ENCODE results near the gene NSF.
A peak's percentile ranks its signal among the peaks of the same experiment; 100 is the strongest.
"Not testable (repeated sequence)": the region's sequence is repeated elsewhere in the genome, so short reads cannot be mapped to it uniquely, and the experiment has no call there.

NSF gene

DNA sequence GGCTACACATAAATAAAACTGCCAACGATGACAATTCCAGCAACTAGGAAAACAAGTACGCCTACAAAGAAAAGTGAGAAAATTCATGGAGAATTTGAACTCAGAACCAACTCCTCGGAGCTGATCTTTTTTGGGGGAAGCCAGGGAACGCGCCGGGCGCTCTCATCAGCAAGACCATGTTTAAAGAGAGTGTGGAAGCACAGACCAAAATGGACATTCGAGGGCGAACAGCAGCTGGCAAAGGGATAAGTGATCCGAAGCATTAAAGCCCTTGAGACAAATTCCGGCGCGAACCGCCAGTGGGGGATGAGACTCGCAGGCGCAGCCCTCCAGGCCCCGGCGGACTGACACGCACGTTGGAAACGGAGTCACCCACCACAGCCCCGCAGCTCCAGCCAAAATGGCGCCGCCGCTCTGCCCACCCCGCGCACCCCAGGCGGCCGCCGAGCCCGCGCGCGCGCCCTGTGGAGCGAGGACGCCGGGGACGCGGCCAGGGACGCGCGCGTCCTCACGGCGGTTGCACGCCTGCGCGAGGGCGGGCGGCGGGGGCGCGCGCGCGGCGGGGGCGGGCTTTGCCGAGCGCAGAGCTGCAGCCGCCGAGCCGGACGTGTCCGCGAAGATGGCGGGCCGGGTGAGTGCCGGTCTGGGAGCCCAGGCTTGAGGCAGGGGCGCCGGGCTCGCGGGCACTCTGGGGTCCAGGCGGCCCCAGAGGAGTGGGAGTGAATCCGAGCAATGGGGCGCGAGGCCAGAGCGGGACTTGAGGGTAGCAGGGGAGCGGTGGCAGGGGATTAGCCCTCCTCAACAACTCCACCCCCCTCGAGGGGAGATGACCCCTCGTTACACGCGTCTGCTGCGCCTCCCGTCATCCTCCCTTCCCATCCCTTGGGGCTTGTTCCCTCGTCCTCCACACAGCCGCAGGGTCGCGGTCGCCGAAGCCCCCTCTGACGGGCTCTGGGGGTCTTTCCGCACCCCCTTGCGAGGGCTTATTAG lies at the start of gene NSF:
NSF (plus strand) TSS at position 513 of the 990 bp plus-strand sequence; CDS start at position 620, 107 bp downstream.
- not testable (repeated sequence) for DNase-seq (ENCODE audit: low read depth in 4 of 4, low spot score in 1 of 4)

DNA sequence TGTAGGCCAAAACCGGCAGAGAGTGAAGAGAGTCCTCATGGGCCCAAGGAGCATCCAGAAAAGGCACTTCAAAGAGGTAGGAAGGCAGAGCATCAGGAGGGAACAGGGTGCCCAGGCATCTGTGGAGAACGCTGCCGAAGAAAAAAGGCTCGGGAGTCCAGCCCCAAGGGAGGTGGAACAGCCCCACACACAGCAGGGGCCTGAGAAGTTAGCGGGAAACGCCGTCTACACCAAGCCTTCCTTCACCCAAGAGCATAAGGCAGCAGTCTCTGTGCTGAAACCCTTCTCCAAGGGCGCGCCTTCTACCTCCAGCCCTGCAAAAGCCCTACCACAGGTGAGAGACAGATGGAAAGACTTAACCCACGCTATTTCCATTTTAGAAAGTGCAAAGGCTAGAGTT lies 41.9 kb upstream of the NSF start:
- DNase-seq (ENCODE audit: low read depth in 4 of 4, low spot score in 1 of 4), result not testable (repeated sequence)

DNA sequence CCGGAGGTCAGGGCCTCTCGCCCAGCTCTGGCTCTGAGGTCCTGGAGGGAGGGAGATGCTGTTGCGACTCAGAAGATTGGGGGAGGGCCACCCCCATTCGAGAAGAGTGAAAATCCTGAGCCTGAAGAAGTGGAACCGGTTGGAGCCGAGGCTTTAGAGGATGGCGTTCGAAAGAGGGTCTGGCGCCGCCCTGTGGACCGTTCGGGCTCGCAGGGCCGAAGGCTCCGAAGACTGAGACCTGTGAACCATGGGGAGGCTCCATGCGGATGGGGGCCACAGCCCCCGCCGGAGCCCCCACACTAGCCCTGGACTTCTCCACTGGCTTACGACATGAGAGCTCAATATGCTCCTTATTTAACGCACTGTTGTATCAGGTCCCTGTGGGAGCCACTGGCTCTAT lies 31.3 kb upstream of the NSF start:
- not testable (repeated sequence) for DNase-seq (ENCODE audit: low read depth in 4 of 4, low spot score in 1 of 4)

DNA sequence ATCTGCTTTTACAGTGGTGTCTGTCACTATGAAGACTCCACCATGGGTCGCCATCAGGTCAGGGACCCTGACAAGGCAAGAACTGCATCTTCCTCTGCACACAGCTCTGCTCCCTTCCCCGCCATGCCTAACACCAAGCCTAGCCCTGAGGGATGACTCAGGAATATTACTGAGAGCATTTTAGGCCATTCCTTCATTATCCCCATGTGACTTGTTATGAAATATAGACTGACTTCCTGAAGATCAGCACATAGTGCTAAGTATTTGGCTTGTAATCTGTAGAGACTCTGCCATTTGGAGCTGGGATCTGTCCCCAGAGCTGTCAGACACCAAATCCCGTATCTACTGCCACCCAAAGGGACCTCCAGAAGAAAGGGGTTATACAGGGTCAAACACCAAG lies 30.4 kb upstream of the NSF start:
- DNase-seq (ENCODE audit: low read depth in 4 of 4, low spot score in 1 of 4), result not testable (repeated sequence)

DNA sequence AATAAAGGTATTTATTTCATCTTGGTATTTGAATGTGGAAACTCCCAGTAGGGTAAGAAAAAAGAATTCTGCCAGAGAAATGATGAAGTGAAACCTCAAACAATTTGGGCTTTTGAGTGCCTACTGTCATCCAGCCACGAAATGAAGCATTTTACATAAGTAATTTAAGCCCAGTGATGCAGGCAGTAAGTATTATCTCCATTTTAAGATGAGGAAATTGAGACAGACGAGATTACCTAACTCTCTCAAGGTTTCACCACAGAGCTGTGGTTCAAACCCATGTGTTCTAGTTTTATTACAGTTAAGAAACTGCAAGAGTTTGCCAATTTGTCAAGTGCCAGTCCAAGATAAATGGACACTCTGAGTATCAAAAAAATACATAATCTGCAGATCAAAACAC lies 24.2 kb upstream of the NSF start:
- DNase-seq (ENCODE audit: low read depth in 4 of 4, low spot score in 1 of 4), result not testable (repeated sequence)

DNA sequence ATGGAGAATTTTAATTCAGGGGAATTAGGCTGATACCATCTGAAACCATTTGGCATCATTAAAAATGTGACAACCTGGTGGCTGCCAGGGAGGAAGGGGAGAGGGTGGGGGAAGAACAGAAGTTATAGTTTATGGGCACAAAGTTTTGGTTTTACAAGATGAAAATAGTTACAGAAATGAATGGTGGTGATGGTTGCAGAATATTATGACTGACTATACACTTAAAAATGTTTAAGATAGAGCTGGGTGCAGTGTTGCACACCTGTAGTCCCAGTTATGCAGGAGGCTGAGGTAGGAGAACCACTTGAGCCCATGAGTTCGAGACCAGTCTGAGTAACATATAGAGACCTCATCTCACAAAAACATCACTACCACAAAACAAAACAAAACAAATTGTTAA lies 23.5 kb upstream of the NSF start:
- not testable (repeated sequence) for DNase-seq (ENCODE audit: low read depth in 4 of 4, low spot score in 1 of 4)

DNA sequence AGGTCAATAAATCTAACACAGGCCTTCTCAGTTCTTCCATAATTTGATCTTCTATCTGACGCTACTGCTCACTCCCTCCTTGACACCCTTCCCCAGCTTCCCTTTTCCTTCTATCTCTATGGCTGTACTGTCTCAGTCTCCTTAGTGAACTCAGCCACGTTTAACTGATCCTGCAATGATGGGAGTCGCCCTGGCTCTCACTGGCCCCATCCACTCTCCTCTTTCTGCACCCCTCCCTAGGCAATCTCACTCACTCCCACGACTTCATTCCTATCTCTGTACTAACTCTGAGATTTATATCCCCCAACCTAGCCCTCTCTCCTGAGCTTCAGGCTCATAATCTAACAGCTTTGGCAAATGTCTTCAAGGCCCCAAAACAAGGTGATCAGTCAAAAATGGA lies 18.7 kb upstream of the NSF start:
- DNase-seq (ENCODE audit: low read depth in 4 of 4, low spot score in 1 of 4), result not testable (repeated sequence)

DNA sequence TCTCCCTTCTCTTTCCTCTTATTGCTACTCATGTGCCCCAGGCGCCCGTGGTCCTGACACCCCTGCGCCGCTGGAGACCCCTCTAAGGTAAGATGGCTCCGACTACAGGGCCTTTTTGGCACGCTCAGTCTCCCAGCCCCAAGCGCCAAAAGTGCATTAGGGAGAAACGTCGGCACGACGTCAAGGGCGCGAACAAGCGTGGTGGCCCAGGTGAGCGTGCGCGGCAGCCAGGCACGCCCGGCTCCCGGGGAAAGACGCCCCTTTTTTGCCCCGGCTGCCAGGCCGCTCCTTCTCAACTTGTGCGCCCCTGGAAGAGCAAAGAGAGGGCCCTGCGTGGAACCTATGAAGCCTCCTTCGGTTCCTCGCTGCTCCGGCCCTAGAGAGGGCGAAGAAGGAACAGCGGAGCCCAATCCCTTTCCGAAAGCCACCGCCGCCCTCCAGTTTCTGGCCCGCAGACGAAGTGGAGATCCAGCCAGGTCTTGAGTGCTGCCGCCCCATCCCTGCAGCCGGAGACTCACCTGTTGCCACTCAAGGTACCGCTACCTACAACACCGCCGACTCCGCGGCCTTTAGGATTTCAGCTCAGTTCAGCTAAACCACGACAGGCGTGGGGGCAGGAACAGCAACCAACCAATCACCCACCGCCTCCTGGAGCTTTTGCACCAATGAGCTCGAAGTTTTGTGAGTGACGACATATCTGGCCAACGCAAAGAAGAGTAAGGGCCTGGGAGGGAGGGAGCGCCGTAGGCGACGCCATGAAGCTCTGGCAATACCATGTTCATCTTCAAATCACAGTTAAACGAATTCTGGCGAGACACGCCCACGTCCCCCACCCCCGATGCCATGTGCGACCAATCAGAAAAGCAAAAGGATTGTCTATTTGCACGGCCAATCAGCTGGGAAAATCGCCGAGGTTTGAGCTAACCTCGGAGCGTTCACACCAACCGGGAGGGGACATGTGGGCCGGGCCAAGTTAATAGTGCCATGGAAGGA lies 11.1 kb upstream of the NSF start, which contains the start of gene ARL17A:
ARL17A (minus strand) TSS at position 609 of the 993 bp plus-strand sequence. CDS start 3,369 bp downstream, outside the sequence.
- DNase-seq (ENCODE audit: low read depth in 4 of 4, low spot score in 1 of 4), result peak in 3 of 4 experiments; percentile 9 to 59 (median 55)

DNA sequence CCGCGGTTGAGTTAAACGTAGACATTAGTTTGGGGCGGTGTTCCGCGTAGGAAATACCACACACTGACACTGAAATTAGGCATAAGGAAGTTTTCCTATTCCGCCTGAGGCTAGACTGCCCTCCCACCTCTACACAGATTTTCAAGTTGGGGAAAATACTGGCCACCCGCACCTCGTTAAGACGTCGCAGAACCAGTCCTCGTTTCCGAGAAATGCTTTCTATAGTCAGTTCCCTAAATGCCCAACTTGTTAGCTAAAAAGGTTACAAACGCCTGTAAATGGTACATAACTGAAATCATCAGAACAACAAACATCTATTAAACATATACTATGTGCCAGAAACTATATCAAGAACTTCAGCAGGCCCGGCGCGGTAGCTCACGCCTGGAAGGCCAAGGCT lies 10.4 kb upstream of the NSF start:
- DNase-seq (ENCODE audit: low read depth in 4 of 4, low spot score in 1 of 4), result not testable (repeated sequence)

DNA sequence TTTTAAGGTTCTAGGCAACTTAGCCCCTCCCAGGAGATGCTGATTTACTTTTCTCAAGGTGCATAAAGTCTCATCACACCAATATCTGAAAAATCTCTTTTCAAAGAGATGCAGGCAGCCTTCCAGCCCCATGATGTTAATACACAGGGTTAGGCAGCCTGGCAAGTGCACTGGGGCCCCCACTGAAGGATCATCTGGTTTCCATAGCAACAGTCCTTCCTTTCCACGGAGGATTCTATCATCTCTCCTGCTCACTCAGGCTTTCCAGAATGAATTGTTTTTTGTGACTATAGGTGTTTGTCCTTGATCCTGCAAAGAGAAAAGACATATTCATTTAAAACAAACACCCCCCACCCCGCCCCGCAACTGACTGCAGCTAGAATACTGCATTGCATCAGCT lies 5.0 kb upstream of the NSF start:
- not testable (repeated sequence) for DNase-seq (ENCODE audit: low read depth in 4 of 4, low spot score in 1 of 4)

DNA sequence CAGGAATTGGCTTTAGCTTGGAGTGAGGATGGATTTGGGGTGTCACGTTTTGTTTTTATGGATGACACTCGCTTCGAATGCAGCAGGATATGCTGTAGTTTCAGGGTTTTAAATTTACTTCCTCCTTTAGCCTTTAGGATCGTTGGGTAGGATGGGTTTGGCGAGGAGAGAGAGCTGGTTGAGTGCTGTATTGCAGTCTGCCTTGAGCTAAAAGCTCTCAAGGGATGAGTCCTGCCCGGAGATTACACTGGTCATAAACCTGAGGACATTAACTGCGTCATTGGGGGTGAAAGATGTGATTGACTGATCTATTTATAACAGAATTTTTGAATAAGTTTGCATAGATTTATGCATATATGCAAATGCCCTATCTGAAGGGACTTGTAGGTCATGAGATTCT lies 863 bp downstream of the NSF start:
- DNase-seq (ENCODE audit: low read depth in 4 of 4, low spot score in 1 of 4), result not testable (repeated sequence)

DNA sequence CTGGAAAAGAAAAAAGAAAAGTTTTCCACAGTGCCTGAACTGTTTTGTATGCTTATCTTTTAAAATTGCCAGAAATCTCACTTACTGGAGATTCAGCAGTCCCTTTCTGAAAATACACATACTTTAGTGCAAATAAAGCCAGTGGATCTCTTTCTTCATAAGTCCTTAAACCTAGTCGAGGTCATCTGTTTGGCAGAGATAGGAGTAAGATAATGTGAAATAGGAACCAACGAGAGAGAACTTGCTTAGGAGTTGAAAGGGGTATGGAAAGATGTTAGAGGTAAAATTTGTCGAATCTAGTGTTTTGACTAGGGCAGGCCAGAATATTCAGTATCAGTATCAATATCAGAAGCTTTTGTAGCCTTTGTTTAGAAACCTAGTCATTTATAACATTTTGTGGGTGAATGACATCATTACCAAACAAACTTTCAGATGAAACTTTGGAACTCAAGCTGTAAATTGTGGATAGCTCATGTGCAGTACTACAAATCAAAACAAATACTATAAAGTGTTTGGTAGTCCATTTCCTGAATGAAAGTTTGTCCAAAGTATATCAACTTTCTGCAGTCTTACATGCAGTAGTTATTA lies 8.0 kb downstream of the NSF start:
- not testable (repeated sequence) for DNase-seq (ENCODE audit: low read depth in 4 of 4, low spot score in 1 of 4)

DNA sequence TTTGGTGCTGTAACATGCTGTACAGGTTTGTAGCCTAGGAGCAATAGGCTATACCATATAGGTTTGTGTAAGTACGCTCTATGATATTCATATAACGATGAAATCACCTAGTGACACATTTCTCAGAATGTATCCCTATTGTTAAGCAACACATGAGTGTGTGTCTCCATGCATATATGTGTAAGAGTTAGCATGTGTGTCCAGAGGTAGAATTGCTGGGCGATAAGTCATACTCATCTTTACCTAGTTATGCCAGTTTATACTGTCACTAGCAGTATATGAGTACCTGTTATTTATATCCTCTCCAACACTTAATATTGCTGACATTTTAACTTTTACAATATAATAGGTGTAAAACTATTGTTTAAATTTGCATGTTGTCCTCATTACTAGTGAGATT lies 10.3 kb downstream of the NSF start:
- not testable (repeated sequence) for DNase-seq (ENCODE audit: low read depth in 4 of 4, low spot score in 1 of 4)

DNA sequence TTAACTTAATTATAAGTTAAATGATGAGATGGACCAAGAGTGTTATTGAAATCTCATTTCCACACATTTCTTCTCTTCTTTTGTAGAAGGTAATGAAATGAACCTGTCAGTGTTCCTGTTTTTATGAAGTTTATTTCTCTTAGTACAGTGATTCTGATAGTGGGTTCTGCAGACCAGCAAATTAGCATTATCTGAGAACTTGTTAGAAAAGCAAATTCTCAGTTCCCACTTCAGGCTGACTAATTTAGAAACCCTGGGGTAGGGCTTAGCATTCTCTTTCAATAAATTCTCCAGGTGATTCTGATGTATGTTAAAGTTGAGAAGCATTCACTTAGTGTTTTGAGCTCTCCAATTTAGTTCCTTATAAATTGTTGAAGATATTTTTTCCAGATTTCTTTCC lies 12.7 kb downstream of the NSF start:
- not testable (repeated sequence) for DNase-seq (ENCODE audit: low read depth in 4 of 4, low spot score in 1 of 4)

DNA sequence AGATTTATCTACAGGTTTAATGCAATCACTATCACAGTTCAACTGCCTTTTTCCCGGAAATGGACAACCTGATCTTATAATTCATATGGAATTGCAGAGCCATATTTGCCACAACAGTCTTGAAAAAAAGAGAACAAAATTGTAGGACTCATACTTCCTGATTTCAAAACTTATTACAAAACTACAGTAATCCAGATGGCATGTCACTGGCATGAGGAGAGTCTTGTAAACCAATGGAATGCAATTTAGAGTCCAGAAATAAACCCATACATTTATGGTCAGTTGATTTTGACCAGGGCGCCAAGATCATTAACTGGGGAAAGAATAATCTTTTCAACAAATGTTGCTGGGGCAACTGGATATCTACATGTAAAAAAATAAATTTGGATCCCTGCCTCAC lies 20.8 kb downstream of the NSF start:
- DNase-seq (ENCODE audit: low read depth in 4 of 4, low spot score in 1 of 4), result not testable (repeated sequence)

DNA sequence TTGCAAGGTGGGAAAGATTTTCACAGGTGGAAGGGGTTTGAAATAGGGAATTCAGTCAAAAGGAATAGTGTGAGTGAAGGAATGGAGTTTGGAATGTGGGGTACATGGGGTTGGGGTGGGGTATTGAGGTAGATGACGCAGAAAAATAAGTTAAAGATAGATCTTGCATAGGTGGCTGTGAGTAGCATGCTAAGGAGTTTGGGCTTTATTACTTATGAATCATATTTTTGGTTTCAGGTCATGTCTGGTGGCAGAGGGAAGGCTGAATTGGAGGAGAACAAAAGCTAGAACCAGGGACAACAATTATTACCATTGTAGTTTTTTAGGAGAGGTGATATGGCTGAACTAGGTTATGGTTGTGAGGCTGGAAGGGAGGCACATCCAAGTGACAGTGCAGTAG lies 23.4 kb downstream of the NSF start:
- DNase-seq (ENCODE audit: low read depth in 4 of 4, low spot score in 1 of 4), result not testable (repeated sequence)

DNA sequence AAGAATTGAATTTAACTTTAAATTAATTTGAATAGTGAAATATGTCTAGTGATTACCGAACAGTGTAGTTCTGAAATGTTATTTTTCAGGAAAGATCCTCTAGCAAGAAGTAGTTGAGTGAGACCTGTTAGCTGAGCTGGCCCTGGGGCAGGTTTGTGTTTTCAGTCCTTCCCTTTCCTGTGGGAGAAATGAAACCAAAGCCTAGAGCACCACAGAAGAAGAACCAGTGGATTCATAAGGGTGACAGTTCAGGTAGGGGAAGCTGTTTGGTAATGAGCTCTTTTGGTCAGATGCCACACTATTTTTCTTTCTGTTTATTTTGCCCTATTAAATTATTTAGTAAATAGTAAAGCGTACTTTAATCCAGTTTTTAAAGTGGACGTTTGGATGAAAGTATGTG lies 26.7 kb downstream of the NSF start:
- DNase-seq (ENCODE audit: low read depth in 4 of 4, low spot score in 1 of 4), result not testable (repeated sequence)

DNA sequence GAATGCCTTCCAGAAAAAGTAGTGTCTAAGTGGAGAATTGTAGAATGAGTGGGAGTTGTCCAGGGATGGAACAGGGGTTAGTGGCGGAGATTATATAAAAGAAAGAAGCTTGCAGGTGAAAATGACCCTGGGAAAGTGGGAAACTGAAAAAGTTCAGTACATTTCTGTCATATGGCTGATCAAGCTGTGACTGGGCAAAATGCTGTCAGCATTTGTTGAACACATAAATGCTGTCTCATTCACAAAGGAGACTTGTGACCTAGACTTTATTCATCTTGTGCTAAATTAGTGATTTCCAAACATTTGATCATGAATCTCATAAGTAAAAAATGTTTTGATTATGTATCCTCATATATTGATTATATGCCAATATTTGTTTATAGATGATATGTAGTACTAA lies 28.5 kb downstream of the NSF start:
- not testable (repeated sequence) for DNase-seq (ENCODE audit: low read depth in 4 of 4, low spot score in 1 of 4)

DNA sequence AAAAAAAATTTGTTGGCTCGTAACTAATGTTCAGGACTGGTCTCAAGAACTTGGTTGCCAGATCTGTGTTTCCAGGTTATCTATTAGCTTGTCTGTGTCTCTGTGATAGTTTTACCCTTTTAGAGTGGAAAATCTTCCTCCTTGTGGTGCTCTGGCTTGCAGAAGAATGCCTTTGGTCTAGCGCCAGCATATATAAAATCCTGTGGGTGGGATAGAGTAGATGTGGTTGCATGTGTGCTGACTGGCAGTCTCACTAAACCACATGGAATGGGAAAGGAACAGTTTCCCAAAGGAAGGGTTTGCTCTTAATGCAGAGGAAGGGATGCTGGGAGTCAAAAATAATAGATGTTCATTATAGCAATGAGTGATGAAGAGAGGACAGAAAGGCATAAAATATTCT lies 33.3 kb downstream of the NSF start:
- DNase-seq (ENCODE audit: low read depth in 4 of 4, low spot score in 1 of 4), result not testable (repeated sequence)

DNA sequence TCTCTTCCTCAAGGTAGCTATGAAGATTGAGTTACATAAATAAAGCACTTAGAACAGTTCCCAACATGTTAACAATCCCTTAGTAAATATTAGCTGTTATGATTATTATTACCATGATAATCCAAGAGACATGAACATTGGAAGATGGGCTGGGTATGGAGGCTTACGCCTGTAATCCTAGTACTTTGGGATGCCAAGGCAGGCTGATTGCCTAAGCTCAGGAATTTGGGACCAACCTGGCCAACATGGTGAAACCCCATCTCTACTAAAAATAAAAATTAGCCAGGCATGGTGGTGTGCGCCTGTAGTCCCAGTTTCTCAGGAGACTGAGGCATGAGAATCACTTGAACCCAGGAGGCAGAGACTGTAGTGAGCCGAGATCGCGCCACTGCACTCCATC lies 34.3 kb downstream of the NSF start:
- not testable (repeated sequence) for DNase-seq (ENCODE audit: low read depth in 4 of 4, low spot score in 1 of 4)

DNA sequence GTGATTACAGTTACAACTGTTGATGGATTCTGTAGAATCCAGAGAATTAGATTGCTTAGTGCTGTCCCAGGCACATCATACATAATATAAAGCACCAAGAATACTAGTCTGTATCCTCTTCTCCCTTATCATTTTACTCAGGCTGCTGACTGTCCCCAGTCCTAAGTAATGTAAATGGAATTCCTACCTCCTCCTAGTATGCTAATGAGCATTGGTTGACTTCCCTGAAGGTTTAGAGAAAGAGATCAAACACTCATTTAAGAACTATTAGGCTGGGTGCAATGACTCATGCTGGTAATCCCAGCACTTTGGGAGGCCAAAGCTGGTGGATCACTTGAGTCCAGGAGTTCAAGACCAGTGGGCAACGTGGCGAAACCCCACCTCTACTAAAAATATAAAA lies 37.0 kb downstream of the NSF start:
- DNase-seq (ENCODE audit: low read depth in 4 of 4, low spot score in 1 of 4), result not testable (repeated sequence)
